Natural killer cell (primary cell): ENCODE data around the gene IKZF3. TPM values are rescaled to one million over a fixed set of nuclear protein-coding genes. Genes with fewer than 3 reads are reported as not detected.
"Not testable (repeated sequence)": the region's sequence is repeated elsewhere in the genome, so short reads cannot be mapped to it uniquely, and the experiment has no call there.

Experiments used
- ATAC-seq, 3 donors: fragments of 150-1000 bp in 2 of 3; fragments of 200-7000 bp in 1 of 3; cut with Tn5 transposase; 1 replicate in 1 of 3; 2 replicates in 2 of 3; pipeline ENCODE4 v1.10.0; 2021; ENCODE audit warnings: mild to moderate bottlenecking in 2 of 3, moderate library complexity in 2 of 3
- DNase-seq, 2 donors: peaks; one replicate each; pipeline versions ENCODE4 v3.0.0 to v3.0.0-alpha.2; 2013 to 2021; ENCODE audit warnings: mixed read lengths in 1 of 2
- H3K27ac ChIP-seq: one replicate; pipeline ENCODE4 v1.5.1; 2013; ENCODE audit warnings: mild to moderate bottlenecking, low read length
- H3K27me3 ChIP-seq: one replicate; pipeline ENCODE4 v1.6.1; 2013; ENCODE audit warnings: low read length; ENCODE audit not compliant: control insufficient read depth, insufficient read depth
- H3K36me3 ChIP-seq: one replicate; pipeline ENCODE4 v1.6.1; 2013; ENCODE audit warnings: low read length; ENCODE audit not compliant: control insufficient read depth, insufficient read depth
- H3K4me1 ChIP-seq: one replicate; pipeline ENCODE4 v1.6.1; 2013; ENCODE audit warnings: low read length; ENCODE audit not compliant: control insufficient read depth, insufficient read depth
- H3K4me3 ChIP-seq: one replicate; pipeline ENCODE4 v1.5.1; 2013; ENCODE audit warnings: low read length
- H3K9me3 ChIP-seq: one replicate; pipeline ENCODE4 v1.6.1; 2013; ENCODE audit warnings: low read length; ENCODE audit not compliant: control insufficient read depth, insufficient read depth
- H3K27ac Mint-ChIP-seq, 2 donors: one replicate each; pipeline ENCODE4 v1.8.0; 2022; ENCODE audit warnings: mild to moderate bottlenecking in 2 of 2, mixed read lengths in 2 of 2, moderate library complexity in 1 of 2
- H3K27me3 Mint-ChIP-seq, 2 donors: one replicate each; pipeline ENCODE4 v1.8.0; 2022; ENCODE audit warnings: low read depth in 2 of 2, mixed read lengths in 2 of 2
- H3K36me3 Mint-ChIP-seq: one replicate; pipeline ENCODE4 v1.8.0; 2022; ENCODE audit warnings: mixed read lengths
- H3K4me1 Mint-ChIP-seq, 2 donors: one replicate each; pipeline ENCODE4 v1.8.0; 2022; ENCODE audit warnings: mixed read lengths in 2 of 2
- H3K4me3 Mint-ChIP-seq: one replicate; pipeline ENCODE4 v1.8.0; 2022; ENCODE audit warnings: mild to moderate bottlenecking, moderate library complexity, mixed read lengths
- H3K9me3 Mint-ChIP-seq, 2 donors: one replicate each; pipeline ENCODE4 v1.8.0; 2022; ENCODE audit warnings: mixed read lengths in 2 of 2
- CTCF ChIP-seq: fragments of 200-600 bp; IDR thresholded peaks from one replicate; pipeline ENCODE4 v1.8.0; 2022; ENCODE audit warnings: antibody characterized with exemption
- WGBS: methylation state at CpG from one replicate; pipeline ENCODE4 v1.1.7; 2013; ENCODE audit warnings: missing lambda C conversion rate; ENCODE audit not compliant: insufficient coverage; 5-methylcytosine and 5-hydroxymethylcytosine counted together
- intact Hi-C: fragments of 100-400 bp; cut with micrococcal nuclease; formaldehyde crosslinking; loops from one replicate; pipeline ENCODE4 v1.14.2; 2022
- total RNA-seq, 4 donors: library from RNA; stranded (reverse); fragments of 120-200 nt in 1 of 4; gene quantifications; one replicate each; pipeline versions ENCODE4 v1.2.3 to v1.2.4, GENCODE V29; 2013 to 2022

Gene IKZF3
- total RNA-seq, 3 donors from 2014 or later (not counting 1 experiment from before 2014, with no cell fraction given) = 134 to 162 (median 139) TPM

DNA sequence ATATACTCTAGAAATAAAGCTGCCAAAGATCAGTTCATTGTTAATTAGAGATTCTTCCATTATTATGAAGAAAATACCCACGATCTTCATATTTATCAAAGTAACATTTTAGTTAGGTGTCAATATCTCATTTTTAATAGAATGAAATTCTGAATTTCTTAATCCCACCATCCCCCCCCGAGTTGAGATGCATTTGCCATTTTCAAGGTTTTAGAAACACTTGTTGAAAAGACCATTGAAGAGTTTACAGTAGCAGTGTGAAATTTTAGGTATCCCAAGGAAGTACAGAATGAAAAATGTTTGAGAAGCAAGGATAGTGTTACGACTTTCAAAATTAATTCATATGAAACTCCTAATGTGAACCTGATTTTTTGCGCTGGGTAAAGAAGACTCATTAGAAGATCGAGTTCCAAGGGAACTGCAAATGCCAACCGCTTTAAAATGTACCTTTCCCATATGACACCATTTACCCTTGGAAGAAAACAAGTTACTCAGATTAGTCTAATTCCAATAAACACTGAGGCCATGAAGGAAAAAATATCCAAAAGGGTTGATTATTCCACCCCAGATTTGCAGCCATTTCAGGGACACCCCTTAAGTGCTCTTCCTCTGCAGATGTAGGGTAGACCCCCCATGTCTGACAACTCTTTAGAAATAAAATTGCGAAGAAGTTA is 731 bp downstream of the IKZF3 start:
- Mint-ChIP-seq H3K27me3 (peaks cover 0 to 4% of the 10 kb centered on the region in 2 donors), H3K4me3 (peak overlapping the region; percentile 98), H3K36me3 (no peaks in the 10 kb centered on the region), H3K4me1 (peaks cover 53 to 58% of the 10 kb centered on the region in 2 donors), H3K9me3 (no peaks in the 10 kb centered on the region), H3K27ac (peak overlapping the region; percentile 91 to 99)
- ATAC-seq = peak in 2 of 3 donors; percentile 25 to 39
- intact Hi-C loops = loop anchor here (5.0 kb wide), 1 partner anchor 91 kb away; no protein-coding TSS in a partner anchor
- no peaks in the 10 kb centered on the region for H3K36me3 ChIP-seq
- H3K27ac ChIP-seq = peak overlapping the region; percentile 97
- peaks cover 23% of the 10 kb centered on the region for H3K4me1 ChIP-seq
- no peaks in the 10 kb centered on the region for H3K9me3 ChIP-seq
- H3K27me3 ChIP-seq = peaks cover 2% of the 10 kb centered on the region
- H3K4me3 ChIP-seq = peak overlapping the region; percentile 95
- WGBS = 35% methylated on average over 4 of the region's 7 CpGs
- no peak for DNase-seq
- TF ChIP-seq CTCF = no peak

GRCh38 chr17:39861235-39861634 is 2.9 kb downstream of the IKZF3 start:
- peak overlapping the region; percentile 76 for H3K27ac ChIP-seq
- peak in 1 of 3 donors; percentile 10 for ATAC-seq
- WGBS = 29% methylated on average over 5 of the region's 5 CpGs

GRCh38 chr17:39855911-39856649 is 8.0 kb downstream of the IKZF3 start:
- H3K4me3 ChIP-seq, ATAC-seq, H3K36me3 ChIP-seq, intact Hi-C loops, H3K9me3 Mint-ChIP-seq, H3K36me3 Mint-ChIP-seq, H3K4me3 Mint-ChIP-seq, H3K9me3 ChIP-seq, H3K27ac Mint-ChIP-seq, DNase-seq, H3K27ac ChIP-seq, H3K27me3 ChIP-seq, H3K27me3 Mint-ChIP-seq: not testable (repeated sequence)
- H3K4me1 ChIP-seq = peaks cover 23% of the 10 kb centered on the region
- 78% methylated on average over 7 of the region's 9 CpGs for WGBS
- H3K4me1 Mint-ChIP-seq = peaks cover 63 to 69% of the 10 kb centered on the region in 2 donors

More at GRCh38 chr17:39861235-39861634, 2.9 kb downstream of the IKZF3 start:
- intact Hi-C loops = loop anchor here (5.0 kb wide), 1 partner anchor 89 kb away; no protein-coding TSS in a partner anchor
- Histone ChIP-seq H3K36me3 (no peaks in the 10 kb centered on the region), H3K9me3 (no peaks in the 10 kb centered on the region), H3K27me3 (no peaks in the 10 kb centered on the region), H3K4me3 (peak overlapping the region; percentile 95), H3K4me1 (peaks cover 15% of the 10 kb centered on the region)
- H3K9me3 Mint-ChIP-seq = no peaks in the 10 kb centered on the region
- H3K27me3 Mint-ChIP-seq = no peaks in the 10 kb centered on the region
- peak in 1 of 2 donors; percentile 42 for DNase-seq
- no peaks in the 10 kb centered on the region for H3K36me3 Mint-ChIP-seq
- H3K27ac Mint-ChIP-seq = peak overlapping the region; percentile 91 to 99
- peak overlapping the region; percentile 98 for H3K4me3 Mint-ChIP-seq
- no peak for TF ChIP-seq CTCF
- H3K4me1 Mint-ChIP-seq = peaks cover 55 to 69% of the 10 kb centered on the region in 2 donors

GRCh38 chr17:39854909-39855308 is 9.2 kb downstream of the IKZF3 start:
- H3K4me1 Mint-ChIP-seq = peaks cover 55 to 61% of the 10 kb centered on the region in 2 donors
- H3K36me3 Mint-ChIP-seq = no peaks in the 10 kb centered on the region
- H3K4me3 ChIP-seq = no peak overlapping the region

More at GRCh38 chr17:39854909-39855308, 9.2 kb downstream of the IKZF3 start:
- ATAC-seq = no peak
- H3K4me3 Mint-ChIP-seq = no peak overlapping the region
- intact Hi-C loops = no loop called here
- Histone ChIP-seq H3K36me3 (peaks cover 2% of the 10 kb centered on the region), H3K27me3 (no peaks in the 10 kb centered on the region), H3K4me1 (peaks cover 22% of the 10 kb centered on the region), H3K27ac (no peak overlapping the region), H3K9me3 (no peaks in the 10 kb centered on the region)
- peak overlapping the region; percentile 5 to 11 for H3K27ac Mint-ChIP-seq
- no peak for DNase-seq
- WGBS = 69% methylated on average over 2 of the region's 2 CpGs
- H3K9me3 Mint-ChIP-seq = no peaks in the 10 kb centered on the region
- H3K27me3 Mint-ChIP-seq = no peaks in the 10 kb centered on the region
- TF ChIP-seq CTCF = no peak
